ENCODE data around the gene ADSL. TPM values are rescaled to one million over a fixed set of nuclear protein-coding genes. Genes with fewer than 3 reads are reported as not detected.
A peak's percentile ranks its signal among the peaks of the same experiment; 100 is the strongest.

Gene ADSL
- total and polyA plus RNA-seq, 9 of the 15 experiments (the other 6 are each of a cell fraction or from before 2014, with no cell fraction given): 112 to 322 (median 146) TPM

GRCh38 chr22:40322021-40322420 is 24.3 kb upstream of the ADSL start (continued):
- TF ChIP-seq ZBTB7A (IDR thresholded peaks at IDR 0.05; ENCODE audit: borderline replicate concordance, control insufficient read depth, low read depth, low read length) (0 out of 2 replicates have a peak, but pooled peaks have one; percentile 14), MLX (CRISPR knock-in tag; conservative IDR thresholded peaks at IDR 0.05) (no peak), ARID2 (IDR thresholded peaks at IDR 0.05) (no peak), ATF4 (CRISPR knock-in tag; IDR thresholded peaks at IDR 0.05) (no peak), MCM2 (IDR thresholded peaks at IDR 0.05; ENCODE audit: low read depth) (no peak), ZNF79 (CRISPR knock-in tag; IDR thresholded peaks at IDR 0.05; ENCODE audit: low read depth) (no peak), SETDB1 (IDR thresholded peaks at IDR 0.05; ENCODE audit: low read length) (no peak), SNRNP70 (optimal IDR thresholded peaks at IDR 0.05; ENCODE audit: low read depth, low read length) (no peak), TRIM24 (IDR thresholded peaks at IDR 0.05) (peak; percentile 43 to 66; a peak in 2 of 4 replicates), ZNF589 (CRISPR knock-in tag; IDR thresholded peaks at IDR 0.05; ENCODE audit: low read depth) (no peak), RBFOX2 (IDR thresholded peaks at IDR 0.05; ENCODE audit: low read depth, low read length) (no peak), ZNF655 (CRISPR knock-in tag; IDR thresholded peaks at IDR 0.05) (no peak), NCOA4 (IDR thresholded peaks at IDR 0.05; ENCODE audit: partially characterized antibody) (no peak), BACH1 (tag; IDR thresholded peaks at IDR 0.05) (no peak), UBTF (IDR thresholded peaks at IDR 0.05; ENCODE audit: borderline replicate concordance in 1 of 2, low read depth in 2 of 2, low read length in 2 of 2) (no peak), MEF2A (IDR thresholded peaks at IDR 0.05; ENCODE audit: control insufficient read depth, low read depth, low read length) (no peak), NCOA6 (IDR thresholded peaks at IDR 0.05) (no peak), NFIC (IDR thresholded peaks at IDR 0.05) (peak; percentile 91), HMG20B (CRISPR knock-in tag; IDR thresholded peaks at IDR 0.05) (no peak), HDAC6 (IDR thresholded peaks at IDR 0.05; ENCODE audit: low read depth, low read length) (no peak), PTTG1 (tag; IDR thresholded peaks at IDR 0.05; ENCODE audit: low read depth) (no peak), SIN3A (IDR thresholded peaks at IDR 0.05; ENCODE audit: borderline replicate concordance in 2 of 2, control insufficient read depth in 1 of 2, low read depth in 2 of 2, low read length in 2 of 2) (no peak)

Data from K562 (cell line).